Osteocyte (in vitro differentiated cells): Measurements from ENCODE around the gene SAPCD2. TPM values are rescaled to one million over a fixed set of nuclear protein-coding genes. Genes with fewer than 3 reads are reported as not detected.
A peak's percentile ranks its signal among the peaks of the same experiment; 100 is the strongest.

ENCODE experiments used
- DNase-seq: peaks from one replicate; pipeline ENCODE4 v3.0.0; 2021; ENCODE audit warnings: mixed read lengths; ENCODE audit not compliant: unreplicated experiment; ENCODE audit errors: extremely low spot score
- H3K27ac Mint-ChIP-seq: one replicate; pipeline ENCODE4 v1.8.0; 2021; ENCODE audit warnings: mild to moderate bottlenecking, mixed read lengths; ENCODE audit not compliant: unreplicated experiment
- H3K27me3 Mint-ChIP-seq: one replicate; pipeline ENCODE4 v1.8.0; 2021; ENCODE audit warnings: mixed read lengths; ENCODE audit not compliant: unreplicated experiment
- H3K36me3 Mint-ChIP-seq: one replicate; pipeline ENCODE4 v1.8.0; 2021; ENCODE audit warnings: mixed read lengths; ENCODE audit not compliant: unreplicated experiment
- H3K4me1 Mint-ChIP-seq: one replicate; pipeline ENCODE4 v1.8.0; 2021; ENCODE audit warnings: mixed read lengths; ENCODE audit not compliant: unreplicated experiment
- H3K4me3 Mint-ChIP-seq: one replicate; pipeline ENCODE4 v1.8.0; 2021; ENCODE audit warnings: mild to moderate bottlenecking, moderate library complexity, mixed read lengths; ENCODE audit not compliant: unreplicated experiment
- H3K9me3 Mint-ChIP-seq: one replicate; pipeline ENCODE4 v1.8.0; 2021; ENCODE audit warnings: mixed read lengths; ENCODE audit not compliant: unreplicated experiment
- total RNA-seq: library from RNA; stranded (reverse); gene quantifications from 2 replicates; pipeline ENCODE4 v1.2.1, GENCODE V29; 2021
- TF ChIP-seq, protein P1 (sequence below): fragments of 200-600 bp; sonication (generic); IDR thresholded peaks from 2 replicates; pipeline ENCODE4 v1.5.0; 2021; ENCODE audit warnings: antibody characterized with exemption, mild to moderate bottlenecking, moderate library complexity

Gene SAPCD2
- total RNA-seq, 1 donor from 2014 or later, result 3.1 TPM

DNA sequence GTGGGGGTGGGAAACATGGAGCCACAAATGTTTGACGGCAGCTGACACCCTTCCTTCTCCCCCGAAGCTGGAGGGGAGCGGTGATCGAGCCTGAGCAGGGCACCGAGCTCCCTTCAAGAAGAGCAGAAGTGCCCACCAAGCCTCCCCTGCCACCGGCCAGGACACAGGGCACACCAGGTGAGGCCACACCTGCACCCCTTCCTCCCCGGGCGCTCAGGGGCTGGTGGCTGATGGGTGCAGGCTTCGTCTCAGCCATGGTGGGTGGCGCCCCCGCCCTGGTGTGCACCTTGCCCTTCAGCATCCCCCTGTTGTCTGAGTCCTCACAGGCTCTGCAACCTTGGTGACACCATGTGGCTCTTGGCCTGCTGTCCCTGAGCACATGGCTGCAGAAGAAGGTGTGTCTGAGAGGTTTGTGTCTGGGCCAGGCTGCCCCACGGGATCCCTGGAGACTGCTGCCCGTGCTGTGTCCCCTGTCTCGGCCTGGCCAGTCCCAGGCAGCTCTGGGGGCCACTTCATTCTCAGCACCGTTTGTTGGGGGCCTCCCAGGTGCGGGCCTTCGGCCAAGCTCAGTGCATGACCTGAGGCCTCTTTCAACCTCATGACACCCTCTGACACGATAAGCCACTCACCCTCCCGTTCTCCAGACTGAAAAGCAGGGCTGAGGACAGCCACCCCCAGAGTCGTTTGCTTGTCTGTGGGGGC is 27.6 kb upstream of the SAPCD2 start:
- Mint-ChIP-seq H3K4me3 (no peak overlapping the region), H3K36me3 (peaks cover 31% of the 10 kb centered on the region), H3K27me3 (no peaks in the 10 kb centered on the region), H3K27ac (no peak overlapping the region), H3K9me3 (no peaks in the 10 kb centered on the region), H3K4me1 (no peaks in the 10 kb centered on the region)
- DNase-seq, result no peak
- TF ChIP-seq, protein P1, sequence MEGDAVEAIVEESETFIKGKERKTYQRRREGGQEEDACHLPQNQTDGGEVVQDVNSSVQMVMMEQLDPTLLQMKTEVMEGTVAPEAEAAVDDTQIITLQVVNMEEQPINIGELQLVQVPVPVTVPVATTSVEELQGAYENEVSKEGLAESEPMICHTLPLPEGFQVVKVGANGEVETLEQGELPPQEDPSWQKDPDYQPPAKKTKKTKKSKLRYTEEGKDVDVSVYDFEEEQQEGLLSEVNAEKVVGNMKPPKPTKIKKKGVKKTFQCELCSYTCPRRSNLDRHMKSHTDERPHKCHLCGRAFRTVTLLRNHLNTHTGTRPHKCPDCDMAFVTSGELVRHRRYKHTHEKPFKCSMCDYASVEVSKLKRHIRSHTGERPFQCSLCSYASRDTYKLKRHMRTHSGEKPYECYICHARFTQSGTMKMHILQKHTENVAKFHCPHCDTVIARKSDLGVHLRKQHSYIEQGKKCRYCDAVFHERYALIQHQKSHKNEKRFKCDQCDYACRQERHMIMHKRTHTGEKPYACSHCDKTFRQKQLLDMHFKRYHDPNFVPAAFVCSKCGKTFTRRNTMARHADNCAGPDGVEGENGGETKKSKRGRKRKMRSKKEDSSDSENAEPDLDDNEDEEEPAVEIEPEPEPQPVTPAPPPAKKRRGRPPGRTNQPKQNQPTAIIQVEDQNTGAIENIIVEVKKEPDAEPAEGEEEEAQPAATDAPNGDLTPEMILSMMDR, result no peak

GRCh38 chr9:137096785-137097546 is 26.6 kb upstream of the SAPCD2 start:
- H3K9me3 Mint-ChIP-seq, result no peaks in the 10 kb centered on the region
- TF ChIP-seq, protein P1, result no peak
- no peak overlapping the region for H3K4me3 Mint-ChIP-seq
- no peaks in the 10 kb centered on the region for H3K4me1 Mint-ChIP-seq
- H3K27ac Mint-ChIP-seq, result no peak overlapping the region
- peaks cover 37% of the 10 kb centered on the region for H3K36me3 Mint-ChIP-seq
- DNase-seq, result no peak
- H3K27me3 Mint-ChIP-seq, result no peaks in the 10 kb centered on the region

DNA sequence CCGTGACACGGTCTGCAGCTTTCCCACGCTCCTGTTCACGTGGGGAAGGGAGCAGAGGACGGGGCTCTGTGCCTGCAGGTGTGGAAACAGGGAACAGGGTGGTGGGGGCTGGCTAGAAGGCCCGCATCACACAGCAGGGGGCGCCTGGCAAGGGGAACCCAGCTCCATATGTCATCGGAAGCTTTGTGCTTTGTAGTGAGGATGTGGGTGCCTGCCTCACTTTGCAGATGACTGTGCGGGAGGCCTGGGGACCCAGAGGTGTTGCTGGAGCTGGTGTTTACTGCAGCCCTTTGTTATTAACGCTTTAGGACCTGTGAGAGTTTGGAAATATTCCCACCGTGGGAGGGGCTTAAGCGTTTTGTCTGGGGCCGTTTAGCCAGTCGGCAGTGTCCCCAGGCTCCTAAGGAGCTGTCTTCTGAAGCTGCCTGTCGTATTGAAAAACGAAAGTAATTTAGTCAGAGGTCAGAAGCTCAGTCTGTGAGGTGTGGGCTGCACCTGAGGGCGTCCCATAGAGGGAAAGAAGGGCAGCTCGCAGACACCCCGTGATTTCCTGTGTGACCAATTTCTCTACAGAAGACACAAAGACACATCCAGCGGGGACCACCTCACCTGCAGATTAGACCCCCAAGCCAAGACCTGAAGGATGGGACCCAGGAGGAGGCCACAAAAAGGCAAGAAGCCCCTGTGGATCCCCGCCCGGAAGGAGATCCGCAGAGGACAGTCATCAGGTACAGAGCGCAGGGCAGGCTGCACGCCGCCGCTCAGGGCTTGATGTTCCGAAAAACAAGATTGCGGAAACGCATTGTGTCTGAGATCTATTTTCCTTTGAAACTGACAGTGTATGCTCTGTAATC is 25.5 kb upstream of the SAPCD2 start:
- TF ChIP-seq, protein P1, result no peak
- DNase-seq, result no peak
- Mint-ChIP-seq H3K27me3 (no peaks in the 10 kb centered on the region), H3K9me3 (no peaks in the 10 kb centered on the region), H3K4me3 (no peak overlapping the region), H3K4me1 (no peaks in the 10 kb centered on the region), H3K36me3 (peaks cover 37% of the 10 kb centered on the region), H3K27ac (no peak overlapping the region)

- no peak for DNase-seq
- H3K9me3 Mint-ChIP-seq, result no peaks in the 10 kb centered on the region
- no peak overlapping the region for H3K4me3 Mint-ChIP-seq
- TF ChIP-seq, protein P1, result no peak
- H3K27me3 Mint-ChIP-seq, result no peaks in the 10 kb centered on the region
- H3K4me1 Mint-ChIP-seq, result peaks cover 28% of the 10 kb centered on the region
- peak overlapping the region; percentile 38 for H3K27ac Mint-ChIP-seq
- H3K36me3 Mint-ChIP-seq, result peaks cover 21% of the 10 kb centered on the region
Measured at GRCh38 chr9:137089232-137089947, 19.0 kb upstream of the SAPCD2 start.
